Stomach (tissue), 4 donors: Measurements from ENCODE around the gene CAPN14.

Source experiments
- CTCF ChIP-seq, 7 experiments: fragments of 450-650 bp in 4 of 7; fragments of 200-600 bp in 3 of 7; sonication (generic) in 3 of 7; IDR thresholded peaks; one replicate each; pipeline ENCODE4 v1.5.1; 2016 to 2019; ENCODE audit warnings: antibody characterized with exemption in 7 of 7, control low read depth in 2 of 7, mild to moderate bottlenecking in 1 of 7
- EP300 ChIP-seq: sonication (generic); formaldehyde crosslinking; IDR thresholded peaks from one replicate; pipeline ENCODE4 v1.6.1; 2017; ENCODE audit warnings: antibody characterized with exemption
- POLR2A ChIP-seq, 4 donors: fragments of 450-650 bp; IDR thresholded peaks; one replicate each; pipeline ENCODE4 v1.6.1; 2016; ENCODE audit warnings: antibody characterized with exemption in 4 of 4, control low read depth in 2 of 4, mild to moderate bottlenecking in 1 of 4, moderate library complexity in 1 of 4
- POLR2AphosphoS5 ChIP-seq, 3 donors: sonication (generic); formaldehyde crosslinking; IDR thresholded peaks; one replicate each; pipeline ENCODE4 v1.6.1; 2016; ENCODE audit warnings: antibody characterized with exemption in 3 of 3

- TF ChIP-seq CTCF (IDR thresholded peaks at IDR 0.05) (no peak), POLR2AphosphoS5 (IDR thresholded peaks at IDR 0.05) (no peak), EP300 (no peak), POLR2A (IDR thresholded peaks at IDR 0.05) (no peak)
These were observed 5.7 kb upstream of the CAPN14 start for GRCh38 chr2:31223026-31223425.
